Measurements from ENCODE around the gene HRAS. TPM values are rescaled to one million over a fixed set of nuclear protein-coding genes. Genes with fewer than 3 reads are reported as not detected.

HRAS gene
- total and polyA plus RNA-seq, 10 of the 15 experiments (the other 5 are each of a cell fraction or from before 2014, with no cell fraction given): 2.8 to 72.4 (median 31.7) TPM

DNA sequence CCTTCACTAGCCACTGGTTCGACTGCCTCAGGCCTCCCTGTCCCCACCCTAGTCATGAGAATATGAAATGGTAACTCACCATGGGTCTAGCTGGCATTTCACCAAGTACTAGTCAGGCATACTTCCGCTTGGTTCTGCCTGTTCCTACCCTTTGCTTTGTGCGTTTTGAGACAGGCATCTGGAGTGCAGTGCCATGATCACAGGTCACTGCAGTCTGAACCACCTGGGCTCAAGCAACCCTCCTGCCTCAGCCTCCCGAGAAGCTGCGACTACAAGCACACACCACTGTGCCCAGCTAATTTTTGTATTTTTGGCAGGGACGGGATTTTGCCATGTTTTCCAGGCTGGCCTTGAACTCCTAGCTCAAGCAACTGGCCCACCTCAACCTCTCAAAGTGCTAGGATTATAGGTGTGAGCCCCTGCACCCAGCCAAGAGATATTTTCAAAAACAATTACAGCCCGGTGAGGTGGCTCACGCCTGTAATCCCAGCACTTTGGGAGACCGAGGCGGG, 14.1 kb downstream of the HRAS start (continued):
- TF ChIP-seq, protein P1, sequence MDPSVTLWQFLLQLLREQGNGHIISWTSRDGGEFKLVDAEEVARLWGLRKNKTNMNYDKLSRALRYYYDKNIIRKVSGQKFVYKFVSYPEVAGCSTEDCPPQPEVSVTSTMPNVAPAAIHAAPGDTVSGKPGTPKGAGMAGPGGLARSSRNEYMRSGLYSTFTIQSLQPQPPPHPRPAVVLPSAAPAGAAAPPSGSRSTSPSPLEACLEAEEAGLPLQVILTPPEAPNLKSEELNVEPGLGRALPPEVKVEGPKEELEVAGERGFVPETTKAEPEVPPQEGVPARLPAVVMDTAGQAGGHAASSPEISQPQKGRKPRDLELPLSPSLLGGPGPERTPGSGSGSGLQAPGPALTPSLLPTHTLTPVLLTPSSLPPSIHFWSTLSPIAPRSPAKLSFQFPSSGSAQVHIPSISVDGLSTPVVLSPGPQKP (IDR thresholded peaks at IDR 0.05; ENCODE audit: low read depth, low read length): no peak

DNA sequence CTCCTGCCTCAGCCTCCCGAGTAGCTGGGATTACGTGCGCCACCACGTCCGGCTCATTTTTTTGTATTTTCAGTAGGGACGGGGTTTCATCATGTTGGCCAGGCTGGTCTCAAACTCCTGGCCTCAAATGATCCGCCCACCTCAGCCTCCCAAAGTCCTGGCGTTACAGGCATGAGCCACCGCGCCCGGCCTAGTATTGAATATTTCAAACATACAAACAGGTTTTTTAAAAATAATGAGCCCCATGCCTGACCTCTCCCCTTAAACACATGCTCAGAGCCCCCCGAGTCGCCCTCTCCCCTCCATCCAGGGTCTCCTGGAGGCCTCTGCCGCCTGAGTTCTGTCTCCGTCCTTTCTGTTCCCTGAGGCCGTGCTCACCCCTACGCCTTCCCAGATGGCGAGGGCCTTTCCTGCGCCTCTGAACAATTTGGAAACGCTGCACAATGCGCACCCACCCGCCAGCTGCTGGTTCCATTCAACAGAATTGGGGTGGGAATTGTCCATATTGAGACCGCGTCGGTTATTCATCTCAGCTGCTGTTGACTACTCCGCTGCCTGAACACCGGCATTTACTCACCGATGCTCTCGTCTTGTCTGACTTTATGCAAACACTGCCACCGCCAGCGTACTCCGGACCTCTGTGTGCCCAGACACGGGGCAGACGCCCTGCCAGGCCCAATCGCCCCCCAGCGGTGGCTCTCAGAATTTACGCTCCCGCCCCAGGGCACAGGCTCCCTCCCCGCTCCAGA, 14.8 kb downstream of the HRAS start:
- ChIA-PET CTCF (interaction anchor here (0.6 kb wide), 1 partner anchor 288 kb away, joined by 3 read pairs; no protein-coding TSS in a partner anchor), RAD21 (ENCODE audit: unreplicated experiment) (no interaction called here), POLR2A (no interaction called here), SMC1A (ENCODE audit: uncharacterized antibody, unreplicated experiment) (interaction anchor here (1.1 kb wide), 1 partner anchor 270 kb away, joined by 3 read pairs; no protein-coding TSS in a partner anchor)
- WGBS (ENCODE audit: insufficient coverage, insufficient replicate concordance, low lambda C conversion rate, missing lambda C conversion rate): 95% methylated on average over 38 of the region's 39 CpGs
- no TSS peak for BruUV-seq (replicated peaks)
- DNase-seq (ENCODE audit: low read depth, low spot score) (no peak), FAIRE-seq (no peak), ATAC-seq (no peak)
- in situ Hi-C loops (cut with MboI) (no loop called here), intact Hi-C loops (cut with micrococcal nuclease; ENCODE audit: unreplicated experiment) (no loop called here)
- H3K9ac ChIP-seq (ENCODE audit: control insufficient read depth, insufficient read depth, low read length): no peak overlapping the region
- no peaks in the 10 kb centered on the region for H3K9me3 ChIP-seq (replicated peaks; ENCODE audit: control insufficient read depth, insufficient read depth, low read length)
- no peaks in the 10 kb centered on the region for H3K79me2 ChIP-seq (ENCODE audit: control insufficient read depth, insufficient read depth, low read length)
- no peak overlapping the region for H2AFZ ChIP-seq (ENCODE audit: control insufficient read depth, low read depth, low read length)
- H3K4me3 ChIP-seq: no peak overlapping the region
- no peaks in the 10 kb centered on the region for H4K20me1 ChIP-seq (ENCODE audit: control insufficient read depth, insufficient read depth)
- H3K4me1 ChIP-seq (ENCODE audit: control insufficient read depth, insufficient read depth, low read length): peaks cover 3% of the 10 kb centered on the region; the same call in 1 of the 2 replicates
- H3K4me2 ChIP-seq (ENCODE audit: control insufficient read depth, insufficient read depth): no peak overlapping the region
- no peak for TF ChIP-seq MEF2A (IDR thresholded peaks at IDR 0.05; ENCODE audit: insufficient read depth, low read depth, low read length)
- TF ChIP-seq, protein P2, sequence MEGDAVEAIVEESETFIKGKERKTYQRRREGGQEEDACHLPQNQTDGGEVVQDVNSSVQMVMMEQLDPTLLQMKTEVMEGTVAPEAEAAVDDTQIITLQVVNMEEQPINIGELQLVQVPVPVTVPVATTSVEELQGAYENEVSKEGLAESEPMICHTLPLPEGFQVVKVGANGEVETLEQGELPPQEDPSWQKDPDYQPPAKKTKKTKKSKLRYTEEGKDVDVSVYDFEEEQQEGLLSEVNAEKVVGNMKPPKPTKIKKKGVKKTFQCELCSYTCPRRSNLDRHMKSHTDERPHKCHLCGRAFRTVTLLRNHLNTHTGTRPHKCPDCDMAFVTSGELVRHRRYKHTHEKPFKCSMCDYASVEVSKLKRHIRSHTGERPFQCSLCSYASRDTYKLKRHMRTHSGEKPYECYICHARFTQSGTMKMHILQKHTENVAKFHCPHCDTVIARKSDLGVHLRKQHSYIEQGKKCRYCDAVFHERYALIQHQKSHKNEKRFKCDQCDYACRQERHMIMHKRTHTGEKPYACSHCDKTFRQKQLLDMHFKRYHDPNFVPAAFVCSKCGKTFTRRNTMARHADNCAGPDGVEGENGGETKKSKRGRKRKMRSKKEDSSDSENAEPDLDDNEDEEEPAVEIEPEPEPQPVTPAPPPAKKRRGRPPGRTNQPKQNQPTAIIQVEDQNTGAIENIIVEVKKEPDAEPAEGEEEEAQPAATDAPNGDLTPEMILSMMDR (IDR thresholded peaks at IDR 0.05 in 2 of 3, conservative IDR thresholded peaks at IDR 0.05 in 1 of 3; ENCODE audit: control insufficient read depth in 2 of 3, extremely low read depth in 1 of 3, insufficient read depth in 1 of 3, low read depth in 3 of 3, low read length in 3 of 3): peak in 2 of 3 experiments; percentile 8 to 25; a peak in 1 of 6 replicates
- H3K27ac ChIP-seq (ENCODE audit: control insufficient read depth, insufficient read depth): no peak overlapping the region
- H3K27me3 ChIP-seq (replicated peaks in 1 of 2; ENCODE audit: control insufficient read depth in 2 of 2, insufficient read depth in 2 of 2, low read length in 1 of 2): no peaks in the 10 kb centered on the region
- no peaks in the 10 kb centered on the region for H3K36me3 ChIP-seq (ENCODE audit: control insufficient read depth in 2 of 2, insufficient read depth in 2 of 2, low read length in 1 of 2)
